AG09319 (cell line): Measurements from ENCODE around the gene KCTD21.
"Not testable (repeated sequence)": the region's sequence is repeated elsewhere in the genome, so short reads cannot be mapped to it uniquely, and the experiment has no call there.

ENCODE experiments used
- DNase-seq: peaks from one replicate; pipeline ENCODE4 v3.0.0-alpha.2; 2010; ENCODE audit warnings: low read depth; ENCODE audit errors: extremely low read depth
- TF ChIP-seq, protein P1 (sequence below): IDR thresholded peaks from 2 replicates; pipeline ENCODE4 v1.5.1; 2011; ENCODE audit warnings: low read depth, mild to moderate bottlenecking, inconsistent platforms, low read length, moderate library complexity

The KCTD21 gene

DNA sequence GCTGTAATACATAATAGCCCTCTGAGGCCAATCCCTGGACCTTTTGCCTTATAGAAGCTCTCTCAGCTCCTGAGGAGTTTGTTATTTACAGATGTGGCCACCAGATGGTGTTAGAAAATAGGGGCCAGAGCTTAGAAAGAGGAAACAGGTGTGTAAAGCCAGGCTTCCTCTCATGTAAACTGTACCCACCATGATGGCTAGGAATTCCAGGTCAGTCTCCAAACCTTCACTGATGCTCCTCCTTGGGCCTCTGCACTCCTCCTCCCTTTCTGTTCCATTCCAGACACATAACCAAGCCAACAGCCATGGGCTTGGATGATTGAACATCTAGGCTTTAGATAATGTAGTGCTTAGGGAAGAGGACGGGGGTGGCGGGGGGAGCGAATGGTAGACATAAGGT is 40.0 kb upstream of the KCTD21 start:
- no peak for DNase-seq
- TF ChIP-seq, protein P1, sequence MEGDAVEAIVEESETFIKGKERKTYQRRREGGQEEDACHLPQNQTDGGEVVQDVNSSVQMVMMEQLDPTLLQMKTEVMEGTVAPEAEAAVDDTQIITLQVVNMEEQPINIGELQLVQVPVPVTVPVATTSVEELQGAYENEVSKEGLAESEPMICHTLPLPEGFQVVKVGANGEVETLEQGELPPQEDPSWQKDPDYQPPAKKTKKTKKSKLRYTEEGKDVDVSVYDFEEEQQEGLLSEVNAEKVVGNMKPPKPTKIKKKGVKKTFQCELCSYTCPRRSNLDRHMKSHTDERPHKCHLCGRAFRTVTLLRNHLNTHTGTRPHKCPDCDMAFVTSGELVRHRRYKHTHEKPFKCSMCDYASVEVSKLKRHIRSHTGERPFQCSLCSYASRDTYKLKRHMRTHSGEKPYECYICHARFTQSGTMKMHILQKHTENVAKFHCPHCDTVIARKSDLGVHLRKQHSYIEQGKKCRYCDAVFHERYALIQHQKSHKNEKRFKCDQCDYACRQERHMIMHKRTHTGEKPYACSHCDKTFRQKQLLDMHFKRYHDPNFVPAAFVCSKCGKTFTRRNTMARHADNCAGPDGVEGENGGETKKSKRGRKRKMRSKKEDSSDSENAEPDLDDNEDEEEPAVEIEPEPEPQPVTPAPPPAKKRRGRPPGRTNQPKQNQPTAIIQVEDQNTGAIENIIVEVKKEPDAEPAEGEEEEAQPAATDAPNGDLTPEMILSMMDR: peak; percentile 53

DNA sequence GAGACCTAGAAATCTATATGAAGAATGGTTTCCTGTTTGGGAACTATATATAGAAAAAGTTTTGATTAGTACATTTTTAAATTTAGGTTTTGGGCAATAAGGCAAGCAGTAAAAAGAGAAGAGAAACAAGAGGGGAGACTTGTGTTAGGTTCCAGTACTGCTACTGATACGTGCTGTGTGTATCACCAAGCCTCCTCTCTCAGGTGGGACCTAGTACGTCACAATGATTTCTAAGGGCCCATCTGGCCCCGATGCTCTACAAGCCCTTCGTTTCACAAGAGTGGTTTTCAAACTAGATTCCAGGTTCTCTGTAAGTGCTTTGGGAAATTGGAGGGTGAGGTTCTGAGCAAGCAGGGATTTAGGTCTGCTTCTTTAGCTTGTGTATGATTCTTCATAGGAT is 39.5 kb upstream of the KCTD21 start:
- TF ChIP-seq, protein P1: no peak
- DNase-seq: no peak

DNA sequence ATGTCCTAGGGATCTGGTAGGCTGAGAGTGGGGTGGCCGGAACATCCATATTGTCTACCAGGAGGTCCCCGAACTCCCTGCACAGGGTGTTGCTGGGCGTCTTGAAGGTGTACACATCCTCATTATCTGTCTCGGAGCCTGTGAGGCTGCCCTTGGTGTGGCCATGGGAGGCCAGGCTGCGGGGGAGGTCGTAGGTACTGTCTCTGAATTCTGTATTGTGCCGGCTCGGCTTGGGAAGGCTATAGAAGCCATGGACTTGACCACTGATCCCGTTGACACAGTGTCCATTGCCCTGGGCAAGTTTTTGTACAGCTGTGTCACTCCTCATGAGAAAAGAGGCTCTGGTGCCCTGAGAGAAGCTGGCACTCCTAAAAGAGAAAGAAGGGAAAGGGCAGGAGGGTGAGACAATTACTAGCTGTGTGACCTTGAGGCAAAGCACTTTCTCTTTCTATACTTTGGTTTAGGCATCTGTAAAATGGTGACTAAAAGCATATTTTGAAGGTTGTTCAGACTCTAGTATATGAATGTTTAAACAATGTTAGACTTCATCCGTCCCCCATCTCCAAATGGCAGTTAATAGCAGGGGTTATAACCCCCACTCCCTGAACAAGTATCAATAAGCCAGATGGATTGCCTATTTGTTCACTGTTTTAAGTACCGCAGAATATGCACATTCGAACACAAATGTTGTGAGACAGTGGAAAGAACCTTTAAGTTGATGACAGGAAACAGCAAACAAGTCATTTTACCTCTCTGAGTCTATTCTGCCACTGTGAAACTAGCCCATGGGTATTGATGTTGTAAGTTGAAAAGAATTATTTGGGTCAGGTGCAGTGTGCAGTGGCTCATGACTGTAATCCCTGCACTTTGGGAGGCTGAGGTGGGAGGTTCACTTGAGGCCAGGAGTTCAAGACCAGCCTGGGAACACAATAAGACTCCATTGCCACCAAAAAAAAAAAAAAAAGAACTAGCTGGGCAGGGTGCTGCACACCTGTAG is 38.6 kb upstream of the KCTD21 start:
- TF ChIP-seq, protein P1: no peak
- no peak for DNase-seq

DNA sequence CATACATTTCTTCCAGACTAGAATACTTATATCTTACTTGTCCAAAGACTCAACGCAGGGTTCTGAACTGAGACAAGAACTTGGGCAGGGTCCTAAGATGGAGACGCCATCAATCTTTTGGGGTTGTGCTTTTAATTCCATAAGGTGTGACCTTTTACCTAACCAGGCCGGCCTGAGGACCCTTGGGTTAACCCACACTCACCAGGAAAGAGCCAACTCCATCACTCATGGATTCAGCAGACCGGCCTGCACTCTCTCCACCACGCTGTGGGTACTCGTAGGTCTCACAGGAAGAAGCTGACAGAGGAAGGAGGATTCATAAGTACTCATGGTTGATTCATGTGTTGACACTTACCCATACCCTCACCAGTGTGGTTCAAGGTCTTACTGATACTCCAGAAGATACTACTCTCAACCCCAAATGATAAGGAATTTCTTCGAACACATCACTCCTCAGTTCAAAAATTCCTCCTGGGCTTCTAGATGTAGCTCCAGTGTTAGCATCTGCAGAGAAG is 36.5 kb upstream of the KCTD21 start:
- DNase-seq: no peak
- TF ChIP-seq, protein P1: no peak

DNA sequence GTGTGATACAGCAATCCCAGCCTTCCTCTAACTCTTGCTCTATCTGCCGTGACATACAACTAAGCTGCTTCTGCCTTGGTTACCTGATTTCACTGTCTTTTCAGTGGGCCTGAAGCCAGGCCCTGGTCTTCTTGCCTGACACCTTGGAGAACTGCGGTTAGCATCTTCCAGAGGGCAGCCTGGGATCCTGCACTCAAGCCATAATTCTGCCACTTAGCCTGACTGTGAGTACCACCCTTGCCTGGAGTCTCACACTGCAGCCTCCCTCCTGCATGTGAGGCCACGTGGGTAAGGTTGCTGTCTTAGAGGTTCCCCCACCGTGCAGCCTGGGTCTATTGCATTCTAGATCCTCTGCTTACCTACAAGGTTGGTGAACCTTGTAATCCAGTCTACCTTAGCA is 36.1 kb upstream of the KCTD21 start:
- TF ChIP-seq, protein P1: no peak
- no peak for DNase-seq

DNA sequence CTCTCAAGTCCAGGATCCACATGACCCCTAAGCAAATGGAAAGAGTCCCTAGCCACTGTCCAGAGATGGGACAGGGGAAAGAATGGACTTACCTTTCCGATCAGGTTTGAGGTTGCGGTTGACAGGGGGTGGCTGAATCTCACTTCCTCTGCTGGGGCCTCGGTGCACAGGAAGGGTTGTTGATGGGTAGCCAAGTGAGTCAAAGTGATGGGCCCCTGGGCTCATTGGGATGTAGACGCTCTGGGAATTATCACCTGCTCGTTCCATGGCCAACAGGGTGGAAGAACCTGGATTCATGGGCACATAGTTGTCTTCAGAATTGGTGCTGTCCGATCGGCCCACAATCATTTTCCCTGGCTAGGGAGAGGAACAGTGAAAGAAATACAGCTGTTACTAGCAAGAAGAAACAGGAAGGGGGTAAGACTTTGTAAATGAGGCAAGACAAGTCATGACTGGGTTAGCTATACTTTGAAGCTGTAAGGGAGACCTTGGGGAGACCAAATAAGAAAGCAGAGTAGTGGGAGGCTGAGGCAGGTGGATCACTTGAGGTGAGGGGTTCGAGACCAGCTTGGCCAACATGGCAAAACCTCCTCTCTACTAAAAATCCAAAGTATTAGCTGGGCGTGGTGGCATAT is 35.0 kb upstream of the KCTD21 start:
- TF ChIP-seq, protein P1: no peak
- no peak for DNase-seq

DNA sequence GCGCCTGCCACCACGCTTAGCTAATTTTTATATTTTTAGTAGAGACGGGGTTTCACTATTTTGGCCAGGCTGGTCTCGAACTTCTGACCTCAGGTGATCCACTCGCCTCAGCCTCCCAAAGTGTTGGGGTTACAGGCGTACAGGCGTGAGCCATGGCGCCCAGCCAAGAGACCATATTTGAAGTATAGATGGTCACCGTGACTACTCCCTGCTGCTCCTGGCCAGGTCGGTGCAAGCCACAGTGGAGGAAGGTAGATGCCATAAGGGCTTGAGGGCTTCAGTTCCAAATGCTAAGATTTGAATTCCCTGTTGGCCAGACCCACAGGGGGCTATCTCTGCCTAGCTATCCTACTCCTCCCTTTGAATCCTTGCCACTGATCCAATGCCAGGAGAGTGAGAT is 34.3 kb upstream of the KCTD21 start:
- DNase-seq: not testable (repeated sequence)
